Purkinje cell (primary cell): Measurements from ENCODE around the gene DBP. TPM values are rescaled to one million over a fixed set of nuclear protein-coding genes. Genes with fewer than 3 reads are reported as not detected.

Experiments used
- polyA plus RNA-seq: library from polyadenylated mRNA; unstranded; fragments of >200 nt; fragmentation: Nextera tagmentation; gene quantifications from 2 replicates; pipeline ENCODE4 v1.2.1, GENCODE V29; 2014

Gene DBP, protein sequence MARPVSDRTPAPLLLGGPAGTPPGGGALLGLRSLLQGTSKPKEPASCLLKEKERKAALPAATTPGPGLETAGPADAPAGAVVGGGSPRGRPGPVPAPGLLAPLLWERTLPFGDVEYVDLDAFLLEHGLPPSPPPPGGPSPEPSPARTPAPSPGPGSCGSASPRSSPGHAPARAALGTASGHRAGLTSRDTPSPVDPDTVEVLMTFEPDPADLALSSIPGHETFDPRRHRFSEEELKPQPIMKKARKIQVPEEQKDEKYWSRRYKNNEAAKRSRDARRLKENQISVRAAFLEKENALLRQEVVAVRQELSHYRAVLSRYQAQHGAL
- 13.1 and 42.9 TPM in 2 replicates for polyA plus RNA-seq

DNA sequence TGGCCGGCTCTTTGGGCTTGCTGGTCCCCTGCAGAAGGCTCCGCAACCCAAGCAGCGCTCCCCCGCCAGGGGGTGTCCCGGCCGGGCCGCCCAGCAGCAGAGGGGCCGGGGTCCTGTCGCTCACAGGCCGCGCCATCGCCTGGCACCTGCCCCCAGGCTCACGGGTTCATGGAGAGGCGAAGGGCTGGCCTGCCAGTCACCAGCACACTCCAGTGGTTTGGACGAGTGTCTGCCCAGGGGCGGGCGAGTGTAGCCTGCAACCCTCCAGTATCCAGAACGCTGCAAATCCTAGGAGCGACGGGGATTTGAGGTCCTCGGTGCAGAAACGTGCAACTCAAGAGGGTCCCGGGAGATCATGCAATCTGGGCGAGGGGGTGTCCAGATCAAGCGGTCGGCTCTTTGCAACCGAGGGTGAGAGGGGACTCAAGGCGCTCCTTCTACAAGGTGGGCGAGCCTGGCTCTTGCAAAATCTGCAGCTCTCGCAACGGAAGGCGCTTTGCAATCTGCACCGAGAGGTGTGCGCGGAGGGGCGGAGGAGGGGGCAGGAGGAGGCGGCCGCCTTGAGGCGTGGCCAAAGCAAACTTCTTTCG, at the start of gene DBP:
Gene DBP (minus strand): TSS at position 521 of the 590 bp plus-strand sequence. CDS start 385 bp downstream, at position 136.

DNA sequence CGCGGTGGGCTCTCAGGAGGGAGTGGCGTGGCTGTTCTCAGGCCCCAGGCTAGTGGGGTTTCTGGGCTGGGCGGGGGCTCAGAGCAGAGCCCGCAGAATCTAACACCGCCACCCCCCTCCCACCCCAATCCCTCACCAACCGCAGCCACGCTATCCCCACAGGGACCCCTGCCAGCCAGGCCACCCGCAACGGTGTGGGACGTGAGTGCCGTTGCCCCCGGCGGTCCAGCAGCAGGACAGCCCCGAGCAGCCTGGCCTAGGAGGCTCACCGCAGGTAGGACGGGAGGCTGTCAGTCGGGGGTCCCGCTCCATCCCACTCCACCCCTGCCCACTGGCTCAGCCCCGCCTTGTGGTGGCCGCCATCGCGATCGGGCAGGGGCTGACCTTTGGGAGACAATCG, 35.8 kb upstream of the DBP start, which contains the start of gene NTN5:
Gene NTN5 (minus strand): TSS at position 24 of the 400 bp plus-strand sequence. CDS start 2,031 bp downstream, outside the sequence.

DNA sequence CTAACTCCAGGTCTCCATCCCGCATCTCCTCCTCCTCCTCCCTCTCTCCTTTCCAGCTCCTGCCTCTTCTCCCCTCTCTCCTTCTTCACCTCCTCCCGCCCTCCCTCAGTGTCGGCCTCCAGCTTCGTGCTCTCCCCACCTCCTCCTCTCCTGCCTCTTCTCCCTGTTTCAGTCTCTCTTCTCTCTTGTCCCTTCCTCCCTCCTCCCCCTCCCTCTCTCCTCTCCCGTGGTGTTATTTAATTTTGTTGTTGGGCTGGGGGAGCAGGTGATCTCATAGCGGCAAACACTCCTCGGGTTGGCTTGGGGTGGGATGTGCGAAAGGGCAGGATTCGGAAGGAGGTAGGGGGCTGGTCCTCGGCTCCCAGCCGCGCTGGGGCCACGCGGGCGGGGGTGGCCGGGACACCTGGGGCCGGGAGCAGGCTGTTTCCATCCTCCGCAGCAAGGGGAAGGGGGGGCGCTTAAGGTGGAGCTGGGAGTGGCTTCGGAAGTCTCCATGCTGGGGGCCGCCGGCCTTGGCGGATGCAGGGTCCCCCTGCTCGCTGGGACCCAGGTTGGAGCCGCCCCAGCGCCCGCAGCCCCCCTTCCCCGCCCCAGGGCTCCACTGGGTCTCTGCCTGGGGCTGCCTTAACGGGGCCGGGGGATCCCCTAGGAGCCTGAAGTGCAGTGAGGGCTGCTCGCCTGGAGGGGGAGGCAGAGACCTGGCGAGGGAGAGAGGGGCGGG, 9.0 kb upstream of the DBP start, which contains the start of gene CA11:
Gene CA11 (minus strand): TSS at position 187 of the 721 bp plus-strand sequence. CDS start 555 bp downstream, outside the sequence.

DNA sequence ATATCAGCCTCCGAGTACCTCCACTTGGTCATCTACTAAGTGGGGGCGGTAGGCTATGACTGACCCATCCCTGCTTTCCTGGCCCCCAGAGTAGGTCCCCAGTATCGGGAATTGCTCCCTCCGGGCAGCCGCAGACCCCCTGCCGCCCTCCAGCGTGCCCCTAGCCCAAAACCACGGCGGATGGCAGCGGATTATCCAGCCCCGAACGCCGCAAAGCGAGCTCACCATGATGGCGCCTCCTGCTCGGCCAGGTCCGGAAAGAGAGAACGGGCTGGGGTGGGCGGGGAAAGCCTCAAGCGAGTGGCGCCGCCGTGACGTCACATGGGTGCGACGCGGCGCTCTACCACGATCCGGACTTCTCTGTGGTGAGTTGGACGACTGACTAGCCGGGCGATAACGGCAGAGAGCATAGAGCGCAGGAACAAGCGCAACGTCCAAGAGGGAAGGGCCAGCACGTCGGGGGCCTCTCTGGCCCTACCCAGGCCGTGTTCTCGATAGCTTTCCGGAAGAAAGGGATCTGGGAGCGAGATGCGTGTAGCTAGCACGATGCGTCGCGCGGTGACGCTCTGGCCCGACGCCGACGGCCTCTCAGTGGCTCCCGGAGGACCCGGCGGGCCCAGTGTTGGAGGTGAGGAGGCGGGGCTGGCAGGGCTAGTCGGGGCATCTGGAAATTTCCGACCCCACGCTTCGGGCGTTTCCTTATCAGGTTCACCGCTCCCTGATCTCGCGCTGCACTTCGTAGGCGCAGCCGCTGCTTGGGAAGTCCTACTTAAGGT, 18.1 kb downstream of the DBP start, which contains the start of the genes RPL18 and SPHK2:
Gene RPL18 (minus strand): TSS at position 263 of the 776 bp plus-strand sequence. CDS start 35 bp downstream, at position 228.
Gene SPHK2 (plus strand): TSS at position 591 of the 776 bp plus-strand sequence. CDS start 1,009 bp downstream, outside the sequence.

DNA sequence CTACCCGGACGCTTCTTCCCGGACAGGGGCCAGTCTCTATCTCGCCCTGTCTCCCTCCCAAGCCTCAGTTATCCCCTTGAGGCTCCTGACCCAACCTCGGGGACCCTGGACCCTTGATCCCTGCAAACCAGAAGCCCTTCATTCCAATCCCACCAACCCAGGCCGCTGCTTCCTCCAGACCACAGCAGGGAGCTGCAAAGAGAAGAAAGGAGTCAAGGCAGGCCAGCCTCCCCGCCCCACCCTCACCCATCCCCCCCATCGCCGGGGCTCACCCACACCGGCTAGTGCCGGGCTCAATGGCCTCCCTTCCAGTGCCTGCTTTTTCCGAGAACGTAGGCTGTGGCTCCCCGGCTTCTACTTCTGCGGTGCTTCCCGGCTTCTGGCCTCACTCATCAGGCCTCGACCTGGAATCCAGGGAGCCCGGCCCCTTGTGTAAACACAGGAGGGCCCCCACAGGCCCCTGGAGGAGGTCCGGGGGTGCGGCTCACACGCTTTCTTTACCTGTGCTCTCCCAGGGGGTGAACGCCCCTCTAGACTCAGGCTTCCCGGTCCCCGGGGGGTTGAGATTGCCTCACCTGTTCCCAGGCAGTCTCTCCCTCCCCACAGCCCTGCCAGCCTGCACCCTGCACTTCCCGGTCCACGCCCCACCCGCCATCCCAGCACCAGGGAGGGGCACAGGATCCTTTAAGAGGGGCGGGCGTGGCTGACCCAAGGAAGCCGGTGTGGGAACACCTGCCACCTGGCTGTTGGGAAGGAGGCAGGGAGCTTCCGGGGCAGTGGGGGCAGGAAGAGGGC, 22.5 kb downstream of the DBP start, which contains the start of gene FAM83E:
Gene FAM83E (minus strand): TSS at position 641 of the 795 bp plus-strand sequence. CDS start 1,704 bp downstream, outside the sequence.

DNA sequence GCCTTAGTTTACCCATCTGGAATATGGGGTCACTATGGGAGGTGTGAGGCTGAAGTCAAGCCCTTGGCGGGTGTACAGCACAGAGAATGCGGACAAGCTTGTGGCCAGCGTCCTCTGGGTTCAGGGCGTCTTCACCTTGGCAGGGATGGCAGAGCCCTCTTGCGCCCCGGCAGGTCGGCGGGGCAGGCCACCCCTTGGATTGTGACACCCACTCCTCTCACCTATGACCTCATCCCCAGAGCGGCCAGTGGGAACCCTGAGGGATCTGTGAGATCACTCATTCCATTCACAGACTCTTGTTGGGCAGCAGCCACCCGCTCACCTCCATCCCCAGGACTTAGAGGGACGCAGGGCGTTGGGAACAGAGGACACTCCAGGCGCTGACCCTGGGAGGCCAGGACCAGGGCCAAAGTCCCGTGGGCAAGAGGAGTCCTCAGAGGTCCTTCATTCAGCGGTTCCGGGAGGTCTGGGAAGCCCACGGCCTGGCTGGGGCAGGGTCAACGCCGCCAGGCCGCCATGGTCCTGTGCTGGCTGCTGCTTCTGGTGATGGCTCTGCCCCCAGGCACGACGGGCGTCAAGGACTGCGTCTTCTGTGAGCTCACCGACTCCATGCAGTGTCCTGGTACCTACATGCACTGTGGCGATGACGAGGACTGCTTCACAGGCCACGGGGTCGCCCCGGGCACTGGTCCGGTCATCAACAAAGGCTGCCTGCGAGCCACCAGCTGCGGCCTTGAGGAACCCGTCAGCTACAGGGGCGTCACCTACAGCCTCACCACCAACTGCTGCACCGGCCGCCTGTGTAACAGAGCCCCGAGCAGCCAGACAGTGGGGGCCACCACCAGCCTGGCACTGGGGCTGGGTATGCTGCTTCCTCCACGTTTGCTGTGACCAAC, 30.5 kb downstream of the DBP start, which contains the start of gene SPACA4:
Gene SPACA4 (plus strand): TSS at position 280 of the 896 bp plus-strand sequence. CDS start 237 bp downstream, at position 517.

Other genes starting within 250 kb of the DBP start
- gene KDELR1, start 245.8 kb downstream of the DBP start, polyA plus RNA-seq: 8.9 and 18.1 TPM in 2 replicates
- not detected in 2 replicates for gene GRIN2D, start 243.7 kb downstream of the DBP start, polyA plus RNA-seq
- gene GRWD1, start 191.4 kb downstream of the DBP start, polyA plus RNA-seq: 1.0 and 2.4 TPM in 2 replicates
- 0.43 TPM in 1 of 2 replicates, not detected in the other for gene KCNJ14, start 181.8 kb downstream of the DBP start, polyA plus RNA-seq
- gene CYTH2, start 168.0 kb downstream of the DBP start, polyA plus RNA-seq: 10.5 and 12.6 TPM in 2 replicates
- 1.1 and 1.5 TPM in 2 replicates for gene LMTK3, start 125.5 kb downstream of the DBP start, polyA plus RNA-seq
- 0.24 and 1.6 TPM in 2 replicates for gene SULT2B1, start 85.2 kb downstream of the DBP start, polyA plus RNA-seq
- not detected in 2 replicates for gene SPACA4, start 30.6 kb downstream of the DBP start, polyA plus RNA-seq
- gene FAM83E, start 22.3 kb downstream of the DBP start, polyA plus RNA-seq: not detected in 2 replicates
- 216 and 328 TPM in 2 replicates for gene RPL18, start 18.2 kb downstream of the DBP start, polyA plus RNA-seq
- gene SPHK2, start 17.9 kb downstream of the DBP start, polyA plus RNA-seq: 0.34 and 0.75 TPM in 2 replicates
- 38.0 and 43.7 TPM in 2 replicates for gene CA11, start 8.8 kb upstream of the DBP start, polyA plus RNA-seq
- gene NTN5, start 35.6 kb upstream of the DBP start, polyA plus RNA-seq: 0.16 TPM in 1 of 2 replicates, not detected in the other
- gene FUT2, start 58.6 kb upstream of the DBP start, polyA plus RNA-seq: 0.13 and 0.17 TPM in 2 replicates
- 1.0 and 1.9 TPM in 2 replicates for gene MAMSTR, start 82.3 kb upstream of the DBP start, polyA plus RNA-seq
- gene RASIP1, start 103.2 kb upstream of the DBP start, polyA plus RNA-seq: 0.25 and 1.0 TPM in 2 replicates
- 1.9 TPM in 1 of 2 replicates, not detected in the other for gene IZUMO1, start 109.5 kb upstream of the DBP start, polyA plus RNA-seq
- gene FUT1, start 115.3 kb upstream of the DBP start, polyA plus RNA-seq: 0.06 TPM in 1 of 2 replicates, not detected in the other
- not detected in 2 replicates for gene FGF21, start 118.1 kb upstream of the DBP start, polyA plus RNA-seq
- 5.8 and 6.6 TPM in 2 replicates for gene BCAT2, start 173.7 kb upstream of the DBP start, polyA plus RNA-seq
- 12.4 and 12.5 TPM in 2 replicates for gene HSD17B14, start 199.1 kb upstream of the DBP start, polyA plus RNA-seq
- gene PLEKHA4, start 231.2 kb upstream of the DBP start, polyA plus RNA-seq: not detected in 2 replicates
- gene PPP1R15A, start 235.0 kb upstream of the DBP start, polyA plus RNA-seq: 1.7 TPM in 1 of 2 replicates, not detected in the other